PC-3 (cell line): ENCODE data around the gene ATP10A.

Experiments
- CTCF ChIP-seq: fragments of 300-600 bp; sonication (generic); conservative IDR thresholded peaks from 2 replicates; pipeline ENCODE4 v1.5.1; 2017; ENCODE audit warnings: antibody characterized with exemption, low read depth, mild to moderate bottlenecking, low read length
- EZH2 ChIP-seq: fragments of 300-600 bp; sonication (generic); IDR thresholded peaks from one replicate; pipeline ENCODE4 v1.6.1; 2017; ENCODE audit warnings: antibody characterized with exemption, mild to moderate bottlenecking, low read length; ENCODE audit not compliant: unreplicated experiment

DNA sequence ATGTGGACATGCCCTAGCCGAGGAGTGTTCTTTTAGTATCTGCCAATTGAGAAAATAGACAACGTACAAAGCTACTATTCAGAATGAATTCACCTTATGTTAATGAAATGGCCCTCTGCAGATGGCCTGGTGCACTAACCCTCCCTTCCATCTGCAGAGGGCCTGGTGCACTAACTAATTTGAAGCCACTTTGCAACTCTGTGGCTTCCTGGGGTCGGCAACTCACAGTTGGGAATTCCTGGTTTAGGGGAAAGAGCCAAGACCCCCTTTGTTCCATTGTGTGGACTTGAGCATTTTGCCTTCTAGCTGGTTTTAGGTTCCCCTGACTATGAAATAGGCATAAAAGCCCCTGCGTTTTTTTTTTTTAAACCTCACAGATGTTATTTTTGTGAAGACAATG lies 220.0 kb downstream of the ATP10A start:
- TF ChIP-seq CTCF (no peak), EZH2 (no peak)
